Measurements from ENCODE around the gene SPON2.

SPON2 gene

DNA sequence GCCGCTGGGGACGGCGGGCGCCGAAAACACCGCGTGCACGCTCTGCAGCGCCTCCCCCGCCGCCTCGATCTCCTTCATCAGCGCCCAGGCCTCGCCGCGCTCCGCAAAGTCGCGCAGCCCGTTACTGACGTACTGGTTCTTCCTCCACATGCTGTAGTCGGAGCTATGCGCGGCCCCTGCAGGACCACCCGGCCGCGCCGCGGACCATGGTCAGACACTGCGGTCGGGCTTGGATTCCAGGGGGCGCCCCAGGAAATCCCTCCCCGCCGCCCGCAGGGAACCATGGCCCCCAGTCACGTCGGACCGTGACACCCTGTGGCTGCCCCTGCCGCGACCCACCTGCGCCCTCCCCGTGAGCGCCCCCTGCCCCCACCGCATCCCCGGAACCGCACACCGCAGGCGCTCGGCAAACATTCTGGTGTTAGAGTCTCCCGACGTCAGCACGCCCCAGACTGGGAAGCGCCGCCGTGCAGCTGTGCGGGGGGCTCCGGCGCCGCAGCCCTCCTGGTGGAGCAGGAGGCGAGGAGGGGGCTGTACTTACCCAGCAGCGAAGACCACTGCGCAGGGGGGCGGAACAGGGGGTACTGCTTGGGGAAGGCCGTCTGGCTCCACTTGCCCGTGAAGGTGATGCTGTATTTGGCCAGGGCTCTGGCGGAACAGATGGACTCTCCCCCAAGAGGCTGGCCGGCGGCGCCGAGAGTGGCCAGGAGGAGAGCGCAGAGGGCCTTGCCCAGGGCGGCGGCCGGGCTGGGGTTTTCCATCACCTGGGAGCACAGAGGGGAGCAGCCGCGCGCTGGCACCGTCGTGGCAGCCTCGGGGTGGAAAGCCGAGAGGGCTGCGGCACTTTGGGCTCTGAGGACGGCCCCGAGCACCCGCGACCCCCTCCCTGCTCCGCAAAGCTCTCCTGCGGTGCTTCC, 814 bp downstream of the SPON2 start:
- no peak for DNase-seq

GRCh38 chr4:1170976-1171310, 1.4 kb downstream of the SPON2 start:
- DNase-seq: no peak

DNA sequence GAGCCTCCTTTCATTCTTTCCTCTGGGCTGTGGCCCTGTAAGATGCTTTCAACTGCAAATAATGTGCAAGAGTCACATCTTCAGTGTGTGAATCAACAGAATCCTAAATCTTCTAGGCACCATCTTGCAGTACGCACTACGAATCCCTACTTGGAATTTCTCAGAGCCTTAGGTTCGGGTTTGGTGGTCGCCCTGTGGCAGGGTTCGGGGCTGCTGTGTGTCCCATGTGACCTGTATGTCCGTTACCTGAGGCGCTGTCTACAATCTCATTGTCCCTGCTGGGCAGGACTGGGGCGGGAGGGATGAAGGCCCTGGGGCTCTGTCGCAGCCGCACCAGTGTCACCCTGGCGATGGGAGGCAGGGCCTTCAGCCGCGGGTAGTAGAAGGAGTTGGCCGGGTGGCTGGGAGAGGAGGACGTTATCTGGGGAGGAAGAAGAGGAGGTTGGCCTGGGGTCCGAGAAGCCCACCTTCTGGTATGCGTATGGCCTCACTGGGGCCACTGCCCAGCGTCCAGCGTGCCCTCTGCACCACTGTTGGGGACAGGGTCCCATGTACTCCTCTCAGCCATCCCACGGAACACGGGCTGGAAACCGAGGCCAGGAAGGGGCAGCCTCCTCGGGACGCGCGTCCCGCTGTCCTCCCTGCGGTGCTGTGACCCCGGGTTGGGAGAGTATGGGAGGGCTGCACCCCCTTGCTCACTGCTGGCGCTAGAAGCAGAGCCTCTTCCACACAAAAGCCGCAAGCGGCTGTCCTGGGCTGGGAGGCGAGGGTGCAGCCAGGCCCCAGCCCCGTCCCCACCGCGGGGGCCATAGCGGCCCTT, 2.0 kb downstream of the SPON2 start:
- no peak for DNase-seq

DNA sequence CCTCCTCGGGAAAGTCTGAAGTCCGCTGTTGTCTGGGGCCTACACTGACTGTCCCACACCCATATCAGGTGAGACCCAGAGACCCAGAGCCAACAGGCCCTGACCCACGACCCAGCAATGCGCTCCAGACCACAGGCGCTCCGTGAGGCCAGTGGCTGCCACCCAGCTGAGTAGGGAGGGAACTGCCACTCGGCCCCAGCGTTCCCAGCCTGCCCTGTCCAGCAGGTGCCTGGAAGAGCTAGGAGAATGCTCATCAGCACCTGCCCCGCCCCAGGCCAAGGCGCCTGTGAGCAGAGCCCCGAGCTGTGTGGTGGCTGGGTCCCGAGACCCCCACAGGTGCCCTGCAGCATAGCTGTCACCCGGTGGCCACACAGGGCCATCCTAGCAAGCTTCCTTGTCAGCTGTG, 2.7 kb downstream of the SPON2 start:
- no peak for DNase-seq

GRCh38 chr4:1169171-1169671, 3.2 kb downstream of the SPON2 start:
- no peak for DNase-seq

- no peak for DNase-seq
Measured at GRCh38 chr4:1168191-1169101, 3.9 kb downstream of the SPON2 start.

DNA sequence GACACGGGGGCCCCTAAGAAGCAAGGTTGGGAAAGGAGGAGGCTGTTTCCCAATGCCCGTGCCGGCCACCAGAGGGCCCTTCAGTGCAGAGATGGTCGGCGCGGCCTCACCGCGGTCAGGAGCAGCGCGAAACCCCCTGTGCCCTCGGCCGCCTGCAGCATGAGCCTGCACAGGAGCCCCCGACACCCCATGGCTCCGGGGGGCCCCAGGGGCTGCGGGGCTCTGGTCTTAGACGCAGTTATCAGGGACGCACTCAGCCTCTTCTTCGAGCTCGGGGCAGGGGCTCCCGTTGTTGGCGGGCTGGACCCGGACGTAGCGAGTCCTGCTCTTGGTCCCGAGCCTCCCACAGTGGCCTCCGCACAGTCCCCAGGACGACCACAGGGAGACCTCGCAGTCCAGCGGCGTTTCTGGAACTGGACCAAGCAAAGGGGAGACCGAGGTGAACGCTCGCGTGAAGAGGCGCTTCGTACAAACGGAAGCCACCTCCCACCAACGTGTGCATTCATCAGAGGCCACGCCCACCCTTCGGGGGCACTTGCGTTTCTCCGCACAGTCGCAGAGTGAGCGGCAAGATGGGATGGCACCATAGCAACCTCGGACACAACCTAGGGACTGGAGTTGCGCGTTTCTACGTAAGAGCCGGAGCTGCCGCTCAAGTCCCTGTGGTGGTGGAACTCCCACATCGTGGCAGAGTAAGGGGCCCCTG, 5.0 kb downstream of the SPON2 start:
- DNase-seq: peak; percentile 82

GRCh38 chr4:1166509-1167243, 5.7 kb downstream of the SPON2 start:
- DNase-seq: no peak

DNA sequence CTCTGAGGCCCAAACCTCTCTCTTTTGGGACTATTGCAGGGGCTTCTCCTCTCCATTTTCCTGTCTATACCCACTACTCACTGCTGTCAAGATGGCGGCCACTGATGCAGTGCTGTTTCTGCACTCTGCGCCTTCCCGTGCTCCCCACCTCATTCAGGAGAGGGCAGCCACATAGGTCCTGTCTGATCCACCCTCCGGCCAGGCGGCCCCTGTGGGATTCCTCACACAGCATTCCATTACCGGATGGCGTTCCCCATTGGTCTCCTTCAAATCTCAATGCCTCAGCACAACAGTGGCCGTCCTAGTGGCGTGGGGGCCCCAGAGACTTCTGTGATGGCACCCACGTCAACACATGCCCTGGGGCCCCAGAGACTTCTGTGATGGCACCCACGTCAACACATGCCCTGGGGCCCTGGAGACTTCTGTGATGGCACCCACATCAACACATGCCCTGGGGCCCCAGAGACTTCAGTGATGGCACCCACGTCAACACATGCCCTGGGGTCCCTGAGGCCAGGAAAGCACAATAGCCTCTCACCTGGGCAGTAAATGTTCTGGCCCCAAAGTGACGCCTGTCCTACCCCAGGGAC, 7.3 kb downstream of the SPON2 start:
- no peak for DNase-seq

- DNase-seq: no peak
Measured at GRCh38 chr4:1164444-1164843, 7.9 kb downstream of the SPON2 start.

GRCh38 chr4:1164040-1164439, 8.3 kb downstream of the SPON2 start:
- no peak for DNase-seq

DNA sequence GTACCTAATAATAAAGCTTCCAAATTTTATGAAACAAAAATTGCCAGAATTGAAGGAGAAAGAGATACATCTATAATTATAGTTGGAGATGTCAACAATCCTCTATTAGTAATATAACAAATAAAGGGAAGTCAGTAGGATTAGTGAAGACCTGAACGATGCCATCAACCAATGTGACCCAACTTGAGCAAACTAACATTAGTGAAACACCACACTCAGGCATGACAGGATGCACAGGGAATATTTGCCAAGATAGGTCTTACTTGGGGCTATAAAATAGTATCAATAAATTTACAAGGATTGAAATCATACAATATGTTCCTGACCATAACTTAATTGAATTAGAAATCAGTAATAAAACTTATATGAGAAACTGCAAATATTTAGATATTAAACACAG, 12.0 kb downstream of the SPON2 start:
- DNase-seq: no peak

GRCh38 chr4:1156069-1156468, 16.3 kb downstream of the SPON2 start:
- DNase-seq: no peak

- no peak for DNase-seq
Measured at GRCh38 chr4:1155314-1155713, 17.1 kb downstream of the SPON2 start.

DNA sequence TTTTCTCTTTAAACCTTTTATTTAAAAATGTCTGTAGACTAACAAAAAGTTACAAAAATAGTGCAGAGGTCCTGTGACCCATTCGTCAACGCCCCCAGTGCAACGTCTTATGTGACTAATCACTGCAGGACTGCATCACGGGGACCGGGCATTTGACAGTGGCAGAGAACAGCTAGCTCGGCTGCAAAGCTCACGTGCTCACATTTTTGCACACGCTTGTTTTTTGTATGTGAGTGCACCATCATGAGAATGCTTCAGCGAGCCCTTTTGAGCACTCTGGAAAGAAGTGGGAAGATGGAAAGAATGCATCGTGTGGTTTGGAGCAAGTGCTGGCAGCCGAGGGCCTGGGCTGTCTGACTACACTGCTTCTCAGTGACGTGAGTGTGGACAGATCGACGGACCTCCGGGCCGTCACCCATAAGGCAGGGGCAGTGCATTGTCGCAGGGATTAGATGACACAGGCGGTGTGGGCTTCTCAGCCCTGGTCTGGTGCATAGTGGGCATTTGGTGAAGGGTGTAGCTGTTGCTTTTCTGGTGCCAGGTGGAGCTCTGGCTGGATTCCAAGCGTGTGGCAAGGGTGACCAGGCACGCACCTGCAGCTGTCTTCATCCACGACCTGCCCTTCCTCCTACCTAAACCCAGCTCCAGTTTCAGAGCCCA, 17.7 kb downstream of the SPON2 start:
- no peak for DNase-seq

DNA sequence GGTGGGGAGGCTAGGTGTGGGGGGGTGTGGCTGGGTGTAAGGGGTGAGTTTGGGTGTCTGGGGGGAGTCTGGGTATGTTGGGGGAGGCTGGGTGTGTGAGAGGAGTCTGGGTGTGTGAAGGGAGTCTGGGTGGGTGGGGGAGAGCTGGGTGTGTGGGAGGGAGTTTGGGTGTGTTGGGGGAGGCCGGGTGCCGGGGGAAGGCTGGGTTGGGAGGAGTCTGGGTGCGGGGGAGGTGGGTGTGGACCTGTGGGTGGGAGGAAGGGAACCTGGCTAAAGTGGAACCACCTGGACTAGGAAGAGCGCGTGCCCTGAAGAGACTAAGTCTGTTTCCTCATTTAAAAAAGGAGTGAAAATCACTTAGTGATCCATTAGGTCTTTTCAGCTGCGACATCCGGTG, 18.3 kb downstream of the SPON2 start:
- DNase-seq: no peak

DNA sequence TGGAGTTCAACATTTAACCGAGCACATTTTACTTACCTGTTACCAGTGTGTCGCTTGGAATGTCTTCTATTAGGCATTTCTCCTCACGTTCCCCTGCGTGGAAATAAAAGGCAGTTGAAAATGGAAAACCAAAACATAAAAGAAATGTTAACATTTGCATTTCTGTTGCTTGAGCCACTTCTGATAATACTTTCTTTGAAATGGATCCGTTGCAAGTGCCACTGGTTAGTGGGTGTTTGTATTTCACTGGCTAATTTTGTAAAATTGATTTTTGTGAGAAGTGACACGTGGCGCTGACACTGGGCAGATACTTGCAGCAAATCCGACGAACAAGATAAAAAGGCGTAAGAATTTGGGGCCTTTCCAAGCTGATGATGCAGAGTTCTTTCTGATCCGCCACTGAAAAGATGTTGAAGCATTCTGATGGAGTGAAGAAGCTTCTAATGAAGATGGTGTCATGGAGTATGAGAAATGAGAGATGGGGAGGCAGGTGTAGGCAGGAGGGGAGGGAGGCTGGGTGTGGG, 18.8 kb downstream of the SPON2 start:
- DNase-seq: no peak

- DNase-seq: no peak
Measured at GRCh38 chr4:1152290-1152689, 20.1 kb downstream of the SPON2 start.

DNA sequence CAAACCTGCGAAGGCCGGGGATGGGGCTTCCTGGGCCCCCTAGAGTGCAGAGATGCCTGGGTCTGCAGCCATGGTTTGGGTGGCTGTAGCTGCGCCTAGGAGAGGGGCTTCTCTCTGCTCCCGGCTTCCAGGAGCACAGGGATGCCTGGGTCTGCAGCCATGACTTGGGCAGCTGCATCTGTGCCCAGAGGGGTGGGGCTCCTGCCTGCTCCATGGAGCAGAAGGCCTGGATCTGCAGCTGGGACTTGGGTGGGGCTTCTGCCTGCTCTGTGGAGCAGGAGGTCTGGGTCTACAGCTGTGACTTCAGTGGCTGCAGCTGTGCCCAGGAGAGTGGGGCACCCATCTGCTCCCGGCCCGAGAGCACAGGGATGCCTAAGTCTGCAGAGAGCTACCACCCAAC, 20.8 kb downstream of the SPON2 start:
- DNase-seq: no peak

- no peak for DNase-seq
Measured at GRCh38 chr4:1150875-1151274, 21.5 kb downstream of the SPON2 start.

Data from NCI-H1092 (cell line).